Prostate gland (tissue), 2 donors: ENCODE measurements around the gene TOMM40L.

Experiments
- CTCF ChIP-seq, 4 experiments: fragments of 200-600 bp in 2 of 4; fragments of 450-650 bp in 2 of 4; sonication (generic) in 2 of 4; IDR thresholded peaks; 1 replicate in 3 of 4; 2 replicates in 1 of 4; pipeline ENCODE4 v1.5.1; 2016 to 2019; ENCODE audit warnings: antibody characterized with exemption in 4 of 4, mild to moderate bottlenecking in 2 of 4, moderate library complexity in 2 of 4
- POLR2A ChIP-seq: fragments of 450-650 bp; IDR thresholded peaks from one replicate; pipeline ENCODE4 v1.6.1; 2016; ENCODE audit warnings: antibody characterized with exemption, mild to moderate bottlenecking

DNA sequence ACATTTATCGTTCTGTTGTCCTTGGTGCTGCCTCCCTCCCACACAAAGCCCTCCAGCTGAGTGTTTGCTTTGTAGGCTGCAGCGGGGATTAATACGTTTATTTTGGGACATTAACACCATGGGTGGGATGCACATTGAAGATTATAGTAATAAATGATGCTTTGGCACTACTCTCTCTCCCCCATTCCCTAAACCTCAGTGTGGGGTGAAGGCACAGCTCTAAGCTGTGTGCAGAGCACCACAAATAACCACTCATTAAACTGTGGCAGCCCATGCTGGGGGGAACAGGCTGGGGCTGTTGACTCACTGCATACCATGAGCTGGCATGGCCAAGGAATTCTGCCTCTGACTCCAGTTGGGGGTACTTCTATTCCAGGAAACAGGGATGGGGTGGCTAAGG is 40.3 kb downstream of the TOMM40L start:
- no peak for TF ChIP-seq POLR2A
- no peak for TF ChIP-seq CTCF (IDR thresholded peaks at IDR 0.05)
